ENCODE data around the gene UBA6.

The UBA6 gene

GRCh38 chr4:67576059-67576466 is 124.9 kb downstream of the UBA6 start:
- no peak for DNase-seq (ENCODE audit: low spot score)

GRCh38 chr4:67575232-67576058 is 125.5 kb downstream of the UBA6 start:
- no peak for DNase-seq (ENCODE audit: low spot score)

- DNase-seq (ENCODE audit: low spot score) = no peak
Observed at GRCh38 chr4:67573193-67573592, 127.8 kb downstream of the UBA6 start.

GRCh38 chr4:67571975-67572374 is 129.0 kb downstream of the UBA6 start:
- DNase-seq (ENCODE audit: low spot score) = no peak

GRCh38 chr4:67570537-67570936 is 130.4 kb downstream of the UBA6 start:
- no peak for DNase-seq (ENCODE audit: low spot score)

GRCh38 chr4:67568820-67569219 is 132.1 kb downstream of the UBA6 start:
- DNase-seq (ENCODE audit: low spot score) = no peak

- DNase-seq (ENCODE audit: low spot score) = no peak
Observed at GRCh38 chr4:67566335-67566734, 134.6 kb downstream of the UBA6 start.

GRCh38 chr4:67565284-67565683 is 135.7 kb downstream of the UBA6 start:
- DNase-seq (ENCODE audit: low spot score) = no peak
